HCT116 (cell line): ENCODE results near the gene PDK2. TPM values are rescaled to one million over a fixed set of nuclear protein-coding genes. Genes with fewer than 3 reads are reported as not detected.

ENCODE experiments used
- ATAC-seq: fragments of 200-7000 bp; cut with Tn5 transposase; 2 replicates; pipeline ENCODE4 v1.9.1; 2020; ENCODE audit warnings: mild to moderate bottlenecking, moderate library complexity
- BruUV-seq: library from RNA; stranded (reverse); fragments of 400-500 nt; replicated peaks from 2 replicates; lab custom pipeline; 2021; lab: Mats Ljungman, UMichigan
- CTCF ChIA-PET: fragments of 300-600 bp; sonication (Branson Sonifier 250); formaldehyde crosslinking; loops from one replicate; lab custom pipeline; 2021; ENCODE audit warnings: antibody characterized with exemption; lab: Charles Lee
- POLR2A ChIA-PET: fragments of 300-600, 350-600 bp; sonication (Branson Sonifier 250); formaldehyde crosslinking; loops from one replicate; lab custom pipeline; 2021; ENCODE audit warnings: antibody characterized with exemption; lab: Charles Lee
- RAD21 ChIA-PET, 2 experiments: fragments of 300-600 bp; sonication (Branson Sonifier 250); formaldehyde crosslinking; loops; one replicate each; lab custom pipeline; 2023; ENCODE audit warnings: low total read pairs in 2 of 2; ENCODE audit not compliant: uncharacterized antibody in 2 of 2, unreplicated experiment in 2 of 2, low non-redundant PET in 1 of 2; lab: Charles Lee
- DNase-seq: peaks from one replicate; pipeline ENCODE4 v3.0.0-alpha.2; 2010; ENCODE audit warnings: low read depth, low spot score
- H2AFZ ChIP-seq: fragments of 200-600 bp; shearing (Covaris generic), sonication (generic); 2 replicates; pipeline ENCODE4 v1.6.1; 2017; ENCODE audit warnings: low read depth, mixed run types, mixed read lengths, antibody characterized with exemption, low read length; ENCODE audit not compliant: poor library complexity, severe bottlenecking
- H3K27ac ChIP-seq: 2 replicates; pipeline ENCODE4 v1.5.1; 2012; ENCODE audit warnings: low read depth, low read length
- H3K27me3 ChIP-seq: fragments of 200-600 bp; sonication (generic); 2 replicates; pipeline ENCODE4 v1.6.1; 2016; ENCODE audit warnings: mixed run types, low read length, mixed read lengths; ENCODE audit not compliant: insufficient read depth
- H3K36me3 ChIP-seq, 2 experiments: fragments of 200-500 bp in 1 of 2; fragments of 200-600 bp in 1 of 2; sonication (Bioruptor generic) in 1 of 2; sonication (generic) in 1 of 2; 2 replicates each; pipeline versions ENCODE4 v1.5.1 to v1.6.1; 2014 to 2016; ENCODE audit warnings: low read length in 2 of 2, inconsistent platforms in 1 of 2, mixed read lengths in 1 of 2, mixed run types in 1 of 2; ENCODE audit not compliant: insufficient read depth in 2 of 2, control insufficient read depth in 1 of 2
- H3K4me1 ChIP-seq, 2 experiments: fragments of 200-600 bp in 1 of 2; sonication (generic) in 1 of 2; 2 replicates each; pipeline versions ENCODE4 v1.5.1 to v1.6.1; 2012 to 2017; ENCODE audit warnings: low read length in 2 of 2, inconsistent platforms in 1 of 2, mild to moderate bottlenecking in 1 of 2, mixed read lengths in 1 of 2, mixed run types in 1 of 2, moderate library complexity in 1 of 2; ENCODE audit not compliant: insufficient read depth in 2 of 2, control insufficient read depth in 1 of 2
- H3K4me2 ChIP-seq: fragments of 200-600 bp; sonication (generic); 2 replicates; pipeline ENCODE4 v1.6.1; 2017; ENCODE audit warnings: mixed run types, low read length, mixed read lengths
- H3K4me3 ChIP-seq, 2 experiments: fragments of 200-600 bp in 1 of 2; sonication (generic) in 1 of 2; replicated peaks in 1 of 2; 2 replicates each; pipeline ENCODE4 v1.5.1; 2011 to 2016; ENCODE audit warnings: low read length in 2 of 2, control low read depth in 1 of 2, low read depth in 1 of 2, mild to moderate bottlenecking in 1 of 2, mixed read lengths in 1 of 2, mixed run types in 1 of 2
- H3K79me2 ChIP-seq: fragments of 200-600 bp; sonication (generic); 2 replicates; pipeline ENCODE4 v1.6.1; 2017; ENCODE audit warnings: mild to moderate bottlenecking, mixed run types, low read length, moderate library complexity, mixed read lengths; ENCODE audit not compliant: insufficient read depth
- H3K9ac ChIP-seq: fragments of 200-600 bp; sonication (generic); 2 replicates; pipeline ENCODE4 v1.6.1; 2016; ENCODE audit warnings: low read length, mixed read lengths
- H3K9me2 ChIP-seq: fragments of 200-600 bp; sonication (generic), shearing (Covaris generic); 2 replicates; pipeline ENCODE4 v1.6.1; 2017; ENCODE audit warnings: mixed run types, mild to moderate bottlenecking, moderate library complexity; ENCODE audit not compliant: insufficient read depth
- H3K9me3 ChIP-seq, 2 experiments: fragments of 200-500 bp in 1 of 2; fragments of 200-600 bp in 1 of 2; sonication (Bioruptor generic) in 1 of 2; sonication (generic) in 1 of 2; 2 replicates each; pipeline ENCODE4 v1.6.1; 2014 to 2017; ENCODE audit warnings: low read length in 2 of 2, mixed read lengths in 2 of 2, inconsistent platforms in 1 of 2, low read depth in 1 of 2, mild to moderate bottlenecking in 1 of 2, mixed run types in 1 of 2, moderate library complexity in 1 of 2; ENCODE audit not compliant: control insufficient read depth in 1 of 2, insufficient read depth in 1 of 2
- H4K20me1 ChIP-seq: fragments of 200-600 bp; sonication (generic), shearing (Covaris generic); 2 replicates; pipeline ENCODE4 v1.6.1; 2017; ENCODE audit warnings: mixed run types, mild to moderate bottlenecking, moderate library complexity; ENCODE audit not compliant: insufficient read depth
- CBX3 ChIP-seq: IDR thresholded peaks from 2 replicates; pipeline ENCODE4 v1.6.1; 2012; ENCODE audit warnings: low read depth
- EZH2 ChIP-seq: fragments of 200-600 bp; sonication (generic); IDR thresholded peaks from 2 replicates; pipeline ENCODE4 v1.6.1; 2017; ENCODE audit warnings: antibody characterized with exemption, mixed run types
- EZH2phosphoT487 ChIP-seq: fragments of 200-600 bp; IDR thresholded peaks from 2 replicates; pipeline ENCODE4 v1.6.1; 2018; ENCODE audit warnings: antibody characterized with exemption, borderline replicate concordance
- JUND ChIP-seq: IDR thresholded peaks from 2 replicates; pipeline ENCODE4 v1.6.1; 2012
- POLR2A ChIP-seq: IDR thresholded peaks from 2 replicates; pipeline ENCODE4 v1.7.0; 2011; ENCODE audit warnings: borderline replicate concordance; ENCODE audit not compliant: insufficient read depth, insufficient read length; ENCODE audit errors: extremely low read depth
- SIN3A ChIP-seq: IDR thresholded peaks from 2 replicates; pipeline ENCODE4 v1.6.1; 2012; ENCODE audit warnings: low read depth
- SP1 ChIP-seq: IDR thresholded peaks from 2 replicates; pipeline ENCODE4 v1.6.1; 2012; ENCODE audit warnings: low read depth
- SRF ChIP-seq: IDR thresholded peaks from 2 replicates; pipeline ENCODE4 v1.6.1; 2012; ENCODE audit warnings: low read depth
- TCF7L2 ChIP-seq: IDR thresholded peaks from 2 replicates; pipeline ENCODE4 v1.7.0; 2011; ENCODE audit warnings: borderline replicate concordance, inconsistent platforms; ENCODE audit not compliant: insufficient read depth, insufficient read length; ENCODE audit errors: extremely low read depth
- ZFX ChIP-seq: fragments of 450-650 bp; IDR thresholded peaks from 2 replicates; pipeline ENCODE4 v1.6.1; 2017
- ZNF274 ChIP-seq: fragments of 200-500 bp; sonication (Bioruptor generic); IDR thresholded peaks from 2 replicates; pipeline ENCODE4 v1.6.1; 2014; ENCODE audit warnings: mild to moderate bottlenecking, low read depth, low read length, inconsistent platforms
- intact Hi-C: fragments of 100-400 bp; cut with micrococcal nuclease; formaldehyde crosslinking; loops from 2 replicates; pipeline ENCODE4 v1.10.0; 2022
- total RNA-seq: library from RNA; stranded (reverse); gene quantifications from one replicate; pipeline ENCODE4 v1.2.1, GENCODE V29; 2021; ENCODE audit not compliant: unreplicated experiment
- TF ChIP-seq, protein P1 (sequence below): IDR thresholded peaks from 2 replicates; pipeline ENCODE4 v1.6.1; 2012
- TF ChIP-seq, protein P2 (sequence below): IDR thresholded peaks from 2 replicates; pipeline ENCODE4 v1.6.1; 2012
- TF ChIP-seq, protein P3 (sequence below), 3 experiments: fragments of 200-600 bp in 1 of 3; sonication (generic) in 1 of 3; IDR thresholded peaks in 2 of 3; conservative IDR thresholded peaks in 1 of 3; 2 replicates each; pipeline ENCODE4 v1.5.1; 2012 to 2017; ENCODE audit warnings: low read depth in 2 of 3, low read length in 2 of 3, antibody characterized with exemption in 1 of 3, borderline replicate concordance in 1 of 3, control low read depth in 1 of 3, mild to moderate bottlenecking in 1 of 3, mixed read lengths in 1 of 3, mixed run types in 1 of 3, moderate library complexity in 1 of 3; ENCODE audit not compliant: insufficient read depth in 1 of 3
- TF ChIP-seq, protein P4 (sequence below): IDR thresholded peaks from 2 replicates; pipeline ENCODE4 v1.6.1; 2011; ENCODE audit warnings: mild to moderate bottlenecking, low read length, moderate library complexity; ENCODE audit not compliant: insufficient replicate concordance; ENCODE audit errors: extremely low read depth

Gene PDK2
- total RNA-seq, 1 experiment from 2014 or later, result 39.1 TPM

DNA sequence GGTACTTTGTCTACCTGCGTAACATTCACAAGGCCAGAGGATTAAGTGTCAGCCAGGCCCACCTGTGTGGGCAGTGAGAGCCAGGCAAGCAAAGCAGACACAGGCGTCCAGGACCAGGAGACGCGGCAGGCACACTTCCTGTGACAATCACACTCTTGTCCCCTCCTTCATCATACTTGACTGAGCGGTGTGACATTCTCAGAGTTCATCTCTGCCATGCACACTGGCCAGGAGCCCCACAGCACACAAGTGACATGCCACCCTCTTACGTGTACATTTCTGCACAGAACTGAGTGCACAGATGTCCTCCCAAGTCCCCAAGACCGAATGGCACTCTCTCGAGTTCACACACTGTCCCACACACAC is 46.6 kb downstream of the PDK2 start:
- Histone ChIP-seq H3K9me2 (no peaks in the 10 kb centered on the region), H4K20me1 (peaks cover 4% of the 10 kb centered on the region; the same call in 1 of the 2 replicates), H3K36me3 (peaks cover 77 to 92% of the 10 kb centered on the region in 2 experiments), H3K27ac (no peak overlapping the region), H2AFZ (no peak overlapping the region), H3K9ac (no peak overlapping the region), H3K27me3 (no peaks in the 10 kb centered on the region), H3K4me1 (peaks cover 0 to 10% of the 10 kb centered on the region in 2 experiments; a peak in 2 of 4 replicates), H3K4me2 (no peak overlapping the region), H3K4me3 (no peak overlapping the region), H3K79me2 (peaks cover 71% of the 10 kb centered on the region), H3K9me3 (no peaks in the 10 kb centered on the region)
- CTCF ChIA-PET, result interaction anchor here (0.9 to 1.8 kb wide), 3 partner anchors 10 to 28 kb away, joined by 3 to 5 read pairs (median 5); no protein-coding TSS in a partner anchor
- intact Hi-C loops, result no loop called here
- DNase-seq (no peak), ATAC-seq (no peak)
- POLR2A ChIA-PET, result interaction anchor here (1.1 kb wide), 1 partner anchor 10 kb away, joined by 3 read pairs; no protein-coding TSS in a partner anchor
- TF ChIP-seq, protein P1, sequence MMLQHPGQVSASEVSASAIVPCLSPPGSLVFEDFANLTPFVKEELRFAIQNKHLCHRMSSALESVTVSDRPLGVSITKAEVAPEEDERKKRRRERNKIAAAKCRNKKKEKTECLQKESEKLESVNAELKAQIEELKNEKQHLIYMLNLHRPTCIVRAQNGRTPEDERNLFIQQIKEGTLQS, result no peak
- TF ChIP-seq POLR2A (no peak), JUND (no peak), SRF (no peak), EZH2 (no peak), TCF7L2 (no peak), EZH2phosphoT487 (no peak), SIN3A (no peak), SP1 (no peak), ZFX (no peak), CBX3 (no peak), ZNF274 (no peak)
- TF ChIP-seq, protein P2, sequence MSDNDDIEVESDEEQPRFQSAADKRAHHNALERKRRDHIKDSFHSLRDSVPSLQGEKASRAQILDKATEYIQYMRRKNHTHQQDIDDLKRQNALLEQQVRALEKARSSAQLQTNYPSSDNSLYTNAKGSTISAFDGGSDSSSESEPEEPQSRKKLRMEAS, result no peak
- TF ChIP-seq, protein P3, sequence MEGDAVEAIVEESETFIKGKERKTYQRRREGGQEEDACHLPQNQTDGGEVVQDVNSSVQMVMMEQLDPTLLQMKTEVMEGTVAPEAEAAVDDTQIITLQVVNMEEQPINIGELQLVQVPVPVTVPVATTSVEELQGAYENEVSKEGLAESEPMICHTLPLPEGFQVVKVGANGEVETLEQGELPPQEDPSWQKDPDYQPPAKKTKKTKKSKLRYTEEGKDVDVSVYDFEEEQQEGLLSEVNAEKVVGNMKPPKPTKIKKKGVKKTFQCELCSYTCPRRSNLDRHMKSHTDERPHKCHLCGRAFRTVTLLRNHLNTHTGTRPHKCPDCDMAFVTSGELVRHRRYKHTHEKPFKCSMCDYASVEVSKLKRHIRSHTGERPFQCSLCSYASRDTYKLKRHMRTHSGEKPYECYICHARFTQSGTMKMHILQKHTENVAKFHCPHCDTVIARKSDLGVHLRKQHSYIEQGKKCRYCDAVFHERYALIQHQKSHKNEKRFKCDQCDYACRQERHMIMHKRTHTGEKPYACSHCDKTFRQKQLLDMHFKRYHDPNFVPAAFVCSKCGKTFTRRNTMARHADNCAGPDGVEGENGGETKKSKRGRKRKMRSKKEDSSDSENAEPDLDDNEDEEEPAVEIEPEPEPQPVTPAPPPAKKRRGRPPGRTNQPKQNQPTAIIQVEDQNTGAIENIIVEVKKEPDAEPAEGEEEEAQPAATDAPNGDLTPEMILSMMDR (IDR thresholded peaks at IDR 0.05 in 2 of 3, conservative IDR thresholded peaks at IDR 0.05 in 1 of 3; ENCODE audit: borderline replicate concordance in 1 of 3, insufficient read depth in 1 of 3, low read depth in 2 of 3, low read length in 2 of 3), result no peak
- TF ChIP-seq, protein P4, sequence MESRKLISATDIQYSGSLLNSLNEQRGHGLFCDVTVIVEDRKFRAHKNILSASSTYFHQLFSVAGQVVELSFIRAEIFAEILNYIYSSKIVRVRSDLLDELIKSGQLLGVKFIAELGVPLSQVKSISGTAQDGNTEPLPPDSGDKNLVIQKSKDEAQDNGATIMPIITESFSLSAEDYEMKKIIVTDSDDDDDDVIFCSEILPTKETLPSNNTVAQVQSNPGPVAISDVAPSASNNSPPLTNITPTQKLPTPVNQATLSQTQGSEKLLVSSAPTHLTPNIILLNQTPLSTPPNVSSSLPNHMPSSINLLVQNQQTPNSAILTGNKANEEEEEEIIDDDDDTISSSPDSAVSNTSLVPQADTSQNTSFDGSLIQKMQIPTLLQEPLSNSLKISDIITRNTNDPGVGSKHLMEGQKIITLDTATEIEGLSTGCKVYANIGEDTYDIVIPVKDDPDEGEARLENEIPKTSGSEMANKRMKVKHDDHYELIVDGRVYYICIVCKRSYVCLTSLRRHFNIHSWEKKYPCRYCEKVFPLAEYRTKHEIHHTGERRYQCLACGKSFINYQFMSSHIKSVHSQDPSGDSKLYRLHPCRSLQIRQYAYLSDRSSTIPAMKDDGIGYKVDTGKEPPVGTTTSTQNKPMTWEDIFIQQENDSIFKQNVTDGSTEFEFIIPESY, result no peak
- RAD21 ChIA-PET, result no interaction called here
- no TSS peak for BruUV-seq
